ENCODE measurements around the gene LOC128125822.

LOC128125822 gene

DNA sequence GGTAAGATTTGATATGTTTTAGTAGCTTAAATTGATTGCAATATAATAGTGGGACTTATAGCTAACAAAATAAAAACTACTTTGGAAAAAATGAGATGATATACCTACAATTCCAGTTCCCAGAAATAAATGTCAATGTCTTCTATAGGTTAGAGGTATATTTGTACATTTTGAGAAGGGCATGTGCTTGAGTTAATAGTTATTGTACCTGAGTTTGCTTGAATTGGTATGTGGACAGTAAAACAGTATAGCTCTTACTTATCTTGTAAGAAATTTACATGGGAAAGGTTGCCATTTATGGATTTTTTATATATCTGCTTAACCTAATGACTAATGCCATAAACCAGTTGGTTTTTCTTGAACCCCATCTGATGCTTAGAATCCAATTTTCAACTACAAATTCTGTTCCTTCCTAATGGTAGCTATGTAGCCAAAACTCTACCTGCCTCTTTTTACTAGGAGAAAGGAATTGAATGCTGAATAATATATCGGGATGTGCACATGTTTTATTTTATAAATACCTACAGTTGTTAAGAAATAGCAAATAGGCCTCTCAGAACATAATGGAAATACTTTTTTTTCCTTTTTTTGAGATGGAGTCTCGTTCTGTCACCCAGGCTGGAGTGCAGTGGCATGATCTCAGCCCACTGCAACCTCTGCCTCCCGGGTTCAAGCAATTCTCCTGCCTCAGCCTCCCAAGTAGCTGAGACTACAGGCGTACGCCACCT is 4.9 kb downstream of the LOC128125822 start:
- WGBS, 2 experiments (ENCODE audit: extremely low coverage in 2 of 2, insufficient read length in 1 of 2), result no CpG with 5 or more reads among the region's 5 CpGs
- BruUV-seq (replicated peaks), result no TSS peak
- dilution Hi-C loops (cut with HindIII; ENCODE audit: low sequenced_read_pairs, unreplicated experiment) (no loop called here), intact Hi-C loops (cut with micrococcal nuclease) (loop anchor here (10.0 kb wide), 1 partner anchor 122 kb away; no protein-coding TSS in a partner anchor), in situ Hi-C loops (cut with MboI; ENCODE audit: low sequenced_read_pairs) (no loop called here)
- no peaks in the 10 kb centered on the region for H3K9me3 ChIP-seq (ENCODE audit: control insufficient read depth, insufficient read depth, low read length)
- H2BK20ac ChIP-seq (ENCODE audit: low read depth, low read length), result no peak overlapping the region
- H2BK120ac ChIP-seq (ENCODE audit: low read depth, low read length), result no peak overlapping the region
- H3K9me1 ChIP-seq (ENCODE audit: insufficient read depth, low read length), result no peaks in the 10 kb centered on the region
- DNase-seq (no peak), ATAC-seq (ENCODE audit: low read depth) (no peak)
- no peak overlapping the region for H4K5ac ChIP-seq (ENCODE audit: low read depth, low read length)
- H3K79me1 ChIP-seq (ENCODE audit: low read depth in 1 of 2, low read length in 2 of 2), result peaks cover 11% of the 10 kb centered on the region in 2 experiments
- CTCF ChIA-PET, result no interaction called here
- TF ChIP-seq, protein P1, sequence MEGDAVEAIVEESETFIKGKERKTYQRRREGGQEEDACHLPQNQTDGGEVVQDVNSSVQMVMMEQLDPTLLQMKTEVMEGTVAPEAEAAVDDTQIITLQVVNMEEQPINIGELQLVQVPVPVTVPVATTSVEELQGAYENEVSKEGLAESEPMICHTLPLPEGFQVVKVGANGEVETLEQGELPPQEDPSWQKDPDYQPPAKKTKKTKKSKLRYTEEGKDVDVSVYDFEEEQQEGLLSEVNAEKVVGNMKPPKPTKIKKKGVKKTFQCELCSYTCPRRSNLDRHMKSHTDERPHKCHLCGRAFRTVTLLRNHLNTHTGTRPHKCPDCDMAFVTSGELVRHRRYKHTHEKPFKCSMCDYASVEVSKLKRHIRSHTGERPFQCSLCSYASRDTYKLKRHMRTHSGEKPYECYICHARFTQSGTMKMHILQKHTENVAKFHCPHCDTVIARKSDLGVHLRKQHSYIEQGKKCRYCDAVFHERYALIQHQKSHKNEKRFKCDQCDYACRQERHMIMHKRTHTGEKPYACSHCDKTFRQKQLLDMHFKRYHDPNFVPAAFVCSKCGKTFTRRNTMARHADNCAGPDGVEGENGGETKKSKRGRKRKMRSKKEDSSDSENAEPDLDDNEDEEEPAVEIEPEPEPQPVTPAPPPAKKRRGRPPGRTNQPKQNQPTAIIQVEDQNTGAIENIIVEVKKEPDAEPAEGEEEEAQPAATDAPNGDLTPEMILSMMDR (conservative IDR thresholded peaks at IDR 0.05; ENCODE audit: low read depth, low read length), result no peak
- TF ChIP-seq NFE2L2 (IDR thresholded peaks at IDR 0.05; ENCODE audit: low read depth, low read length) (no peak), CEBPB (IDR thresholded peaks at IDR 0.05; ENCODE audit: low read depth, low read length) (no peak), MXI1 (IDR thresholded peaks at IDR 0.05; ENCODE audit: borderline replicate concordance, low read depth, low read length) (no peak), RFX5 (IDR thresholded peaks at IDR 0.05; ENCODE audit: low read depth, low read length) (no peak), CHD1 (IDR thresholded peaks at IDR 0.05; ENCODE audit: low read depth, low read length) (no peak), POLR2A (IDR thresholded peaks at IDR 0.05; ENCODE audit: low read depth, low read length) (no peak), MAZ (IDR thresholded peaks at IDR 0.05; ENCODE audit: borderline replicate concordance, low read depth, low read length) (no peak)
- TF ChIP-seq, protein P2, sequence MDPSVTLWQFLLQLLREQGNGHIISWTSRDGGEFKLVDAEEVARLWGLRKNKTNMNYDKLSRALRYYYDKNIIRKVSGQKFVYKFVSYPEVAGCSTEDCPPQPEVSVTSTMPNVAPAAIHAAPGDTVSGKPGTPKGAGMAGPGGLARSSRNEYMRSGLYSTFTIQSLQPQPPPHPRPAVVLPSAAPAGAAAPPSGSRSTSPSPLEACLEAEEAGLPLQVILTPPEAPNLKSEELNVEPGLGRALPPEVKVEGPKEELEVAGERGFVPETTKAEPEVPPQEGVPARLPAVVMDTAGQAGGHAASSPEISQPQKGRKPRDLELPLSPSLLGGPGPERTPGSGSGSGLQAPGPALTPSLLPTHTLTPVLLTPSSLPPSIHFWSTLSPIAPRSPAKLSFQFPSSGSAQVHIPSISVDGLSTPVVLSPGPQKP (IDR thresholded peaks at IDR 0.05; ENCODE audit: borderline replicate concordance, low read depth, low read length), result no peak
- no peak overlapping the region for H3K9ac ChIP-seq (ENCODE audit: low read depth, low read length)
- no peak overlapping the region for H3K4me3 ChIP-seq (ENCODE audit: insufficient read depth, low read depth, low read length)
- H3K18ac ChIP-seq (ENCODE audit: low read depth, low read length), result no peak overlapping the region
- POLR2A ChIA-PET (ENCODE audit: unreplicated experiment), result no interaction called here
- no peaks in the 10 kb centered on the region for H3K27me3 ChIP-seq (ENCODE audit: control insufficient read depth, insufficient read depth, low read length)
- H3K56ac ChIP-seq (ENCODE audit: extremely low read depth, insufficient read depth, low read length), result no peak overlapping the region
- H4K20me1 ChIP-seq (ENCODE audit: insufficient read depth, low read length), result peaks cover 35% of the 10 kb centered on the region
- H3K4me2 ChIP-seq (ENCODE audit: low read depth, low read length), result no peak overlapping the region
- H4K8ac ChIP-seq (ENCODE audit: low read depth in 2 of 2, low read length in 2 of 2), result no peak overlapping the region
- no peaks in the 10 kb centered on the region for H3K4me1 ChIP-seq (ENCODE audit: control insufficient read depth, insufficient read depth, low read length)
- no peak overlapping the region for H3K14ac ChIP-seq (replicated peaks; ENCODE audit: low read depth, low read length)
- H2BK5ac ChIP-seq (ENCODE audit: low read depth, low read length, poor library complexity, severe bottlenecking), result no peak overlapping the region
- no peak overlapping the region for H2AK9ac ChIP-seq (replicated peaks; ENCODE audit: low read depth, low read length, poor library complexity)
- H3K36me3 ChIP-seq (ENCODE audit: control insufficient read depth, insufficient read depth, low read length), result peaks cover 33% of the 10 kb centered on the region
- H2BK15ac ChIP-seq (ENCODE audit: low read depth, low read length), result no peak overlapping the region
- H2AFZ ChIP-seq (replicated peaks; ENCODE audit: low read length, poor library complexity), result no peak overlapping the region
- no peak overlapping the region for H3K27ac ChIP-seq (ENCODE audit: insufficient read depth, low read length)
- H3K4ac ChIP-seq (ENCODE audit: low read depth, low read length), result no peak overlapping the region
- H4K91ac ChIP-seq (ENCODE audit: insufficient read depth, low read depth, low read length), result no peak overlapping the region
- no peak overlapping the region for H3K23ac ChIP-seq (ENCODE audit: low read depth, low read length)
- H2AK5ac ChIP-seq (ENCODE audit: low read depth, low read length), result no peak overlapping the region

Measured in IMR-90 (cell line).